HEK293 (cell line): Measurements from ENCODE around the gene KATNAL1.

Experiments used
- CTCF ChIA-PET: fragments of 350-600 bp; formaldehyde crosslinking; extraction: SDS; loops from one replicate; lab custom pipeline; 2021; ENCODE audit warnings: antibody characterized with exemption; lab: Yijun Ruan, JAX
- POLR2A ChIA-PET: fragments of 300-600 bp; formaldehyde crosslinking; extraction: SDS; loops from one replicate; lab custom pipeline; 2020; ENCODE audit warnings: antibody characterized with exemption, inconsistent platforms; lab: Yijun Ruan, JAX
- H3K27ac ChIP-seq: fragments of 200-500 bp; sonication (Bioruptor generic); 2 replicates; pipeline ENCODE4 v1.5.1; 2014; ENCODE audit warnings: low read depth, low read length, control low read depth, inconsistent platforms; ENCODE audit errors: extremely low read depth
- H3K36me3 ChIP-seq, 2 experiments: fragments of 200-500 bp in 1 of 2; sonication (Bioruptor generic) in 1 of 2; 1 replicate in 1 of 2; 2 replicates in 1 of 2; pipeline ENCODE4 v1.5.1; 2014 to 2017; ENCODE audit warnings: inconsistent platforms in 2 of 2, low read length in 2 of 2; ENCODE audit not compliant: control insufficient read depth in 2 of 2, insufficient read depth in 1 of 2
- H3K4me1 ChIP-seq: fragments of 200-500 bp; sonication (Bioruptor generic); 2 replicates; pipeline ENCODE4 v1.5.1; 2014; ENCODE audit warnings: mild to moderate bottlenecking, low read length, inconsistent platforms; ENCODE audit not compliant: control insufficient read depth, insufficient read depth
- H3K4me3 ChIP-seq: 2 replicates; pipeline ENCODE4 v1.5.1; 2011; ENCODE audit warnings: low read depth, mild to moderate bottlenecking, control low read depth, low read length, moderate library complexity
- H3K9me3 ChIP-seq: fragments of 200-500 bp; sonication (Bioruptor generic); 2 replicates; pipeline ENCODE4 v1.5.1; 2014; ENCODE audit warnings: low read depth, low read length, inconsistent platforms; ENCODE audit not compliant: control insufficient read depth, insufficient read depth
- BCL11B ChIP-seq: fragments of 450-650 bp; formaldehyde crosslinking; IDR thresholded peaks from 2 replicates; pipeline ENCODE4 v1.5.1; 2016; ENCODE audit warnings: low read depth, missing biosample characterization, missing genetic modification characterization
- HOXC10 ChIP-seq: sonication (generic); formaldehyde crosslinking; IDR thresholded peaks from 2 replicates; pipeline ENCODE4 v1.8.1; 2023; ENCODE audit warnings: mild to moderate bottlenecking, missing genetic modification reagents
- PRDM1 ChIP-seq: fragments of 450-650 bp; formaldehyde crosslinking; IDR thresholded peaks from 2 replicates; pipeline ENCODE4; 2016; ENCODE audit warnings: missing biosample characterization, missing genetic modification characterization
- RBAK ChIP-seq: fragments of 450-650 bp; formaldehyde crosslinking; IDR thresholded peaks from 2 replicates; pipeline ENCODE4 v1.5.1; 2016; ENCODE audit warnings: missing biosample characterization, missing genetic modification characterization
- SP7 ChIP-seq: fragments of 450-650 bp; formaldehyde crosslinking; IDR thresholded peaks from 2 replicates; pipeline ENCODE4 v1.5.1; 2016; ENCODE audit warnings: missing biosample characterization, missing genetic modification characterization
- WT1 ChIP-seq: fragments of 450-650 bp; formaldehyde crosslinking; IDR thresholded peaks from 2 replicates; pipeline ENCODE4 v1.5.1; 2016; ENCODE audit warnings: missing biosample characterization, missing genetic modification characterization
- ZBTB20 ChIP-seq: fragments of 450-650 bp; formaldehyde crosslinking; IDR thresholded peaks from 2 replicates; pipeline ENCODE4 v1.5.1; 2016; ENCODE audit warnings: missing biosample characterization, missing genetic modification characterization
- ZBTB6 ChIP-seq: fragments of 450-650 bp; formaldehyde crosslinking; IDR thresholded peaks from 2 replicates; pipeline ENCODE4 v1.5.1; 2017; ENCODE audit warnings: missing biosample characterization, missing genetic modification characterization
- ZFHX2 ChIP-seq: fragments of 450-650 bp; formaldehyde crosslinking; conservative IDR thresholded peaks from 2 replicates; pipeline ENCODE4 v1.5.1; 2016; ENCODE audit warnings: missing biosample characterization, missing genetic modification characterization
- ZFP3 ChIP-seq: fragments of 450-650 bp; formaldehyde crosslinking; IDR thresholded peaks from 2 replicates; pipeline ENCODE4 v1.5.1; 2016; ENCODE audit warnings: low read depth, missing biosample characterization, missing genetic modification characterization
- ZNF146 ChIP-seq: fragments of 450-650 bp; formaldehyde crosslinking; IDR thresholded peaks from 2 replicates; pipeline ENCODE4 v1.5.1; 2016; ENCODE audit warnings: missing biosample characterization, missing genetic modification characterization
- ZNF155 ChIP-seq: fragments of 450-650 bp; formaldehyde crosslinking; IDR thresholded peaks from 2 replicates; pipeline ENCODE4 v1.5.1; 2016; ENCODE audit warnings: missing biosample characterization, missing genetic modification characterization
- ZNF23 ChIP-seq: fragments of 450-650 bp; formaldehyde crosslinking; IDR thresholded peaks from 2 replicates; pipeline ENCODE4 v1.5.1; 2016; ENCODE audit warnings: missing biosample characterization, missing genetic modification characterization, borderline replicate concordance
- ZNF239 ChIP-seq: fragments of 450-650 bp; formaldehyde crosslinking; IDR thresholded peaks from 2 replicates; pipeline ENCODE4 v1.5.1; 2016; ENCODE audit warnings: missing biosample characterization, missing genetic modification characterization
- ZNF266 ChIP-seq: fragments of 450-650 bp; formaldehyde crosslinking; IDR thresholded peaks from 2 replicates; pipeline ENCODE4 v1.5.1; 2016; ENCODE audit warnings: missing biosample characterization, missing genetic modification characterization, low read depth
- ZNF292 ChIP-seq: fragments of 450-650 bp; formaldehyde crosslinking; IDR thresholded peaks from 2 replicates; pipeline ENCODE4 v1.5.1; 2016; ENCODE audit warnings: low read depth, missing biosample characterization, missing genetic modification characterization, borderline replicate concordance
- ZNF391 ChIP-seq: fragments of 450-650 bp; formaldehyde crosslinking; IDR thresholded peaks from 2 replicates; pipeline ENCODE4 v1.5.1; 2016; ENCODE audit warnings: low read depth, missing biosample characterization, missing genetic modification characterization, borderline replicate concordance
- ZNF514 ChIP-seq: fragments of 450-650 bp; formaldehyde crosslinking; IDR thresholded peaks from 2 replicates; pipeline ENCODE4 v1.5.1; 2016; ENCODE audit warnings: missing biosample characterization, missing genetic modification characterization
- ZNF530 ChIP-seq: fragments of 450-650 bp; formaldehyde crosslinking; IDR thresholded peaks from 2 replicates; pipeline ENCODE4 v1.5.1; 2016; ENCODE audit warnings: low read depth, missing biosample characterization, missing genetic modification characterization
- ZNF544 ChIP-seq: fragments of 450-650 bp; formaldehyde crosslinking; IDR thresholded peaks from 2 replicates; pipeline ENCODE4 v1.5.0; 2017; ENCODE audit warnings: missing biosample characterization, missing genetic modification characterization
- ZNF596 ChIP-seq: fragments of 450-650 bp; IDR thresholded peaks from 2 replicates; pipeline ENCODE4 v1.5.0; 2018; ENCODE audit warnings: missing biosample characterization, mild to moderate bottlenecking, missing genetic modification characterization, moderate library complexity
- ZNF639 ChIP-seq: fragments of 450-650 bp; formaldehyde crosslinking; IDR thresholded peaks from 2 replicates; pipeline ENCODE4 v1.5.1; 2016; ENCODE audit warnings: missing biosample characterization, missing genetic modification characterization
- ZNF645 ChIP-seq: fragments of 450-650 bp; formaldehyde crosslinking; IDR thresholded peaks from 2 replicates; pipeline ENCODE4; 2016; ENCODE audit warnings: missing biosample characterization, missing genetic modification characterization
- ZNF664 ChIP-seq: fragments of 450-650 bp; formaldehyde crosslinking; IDR thresholded peaks from 2 replicates; pipeline ENCODE4 v1.5.1; 2016; ENCODE audit warnings: missing biosample characterization, missing genetic modification characterization
- ZNF692 ChIP-seq: fragments of 450-650 bp; formaldehyde crosslinking; IDR thresholded peaks from 2 replicates; pipeline ENCODE4 v1.5.1; 2016; ENCODE audit warnings: missing biosample characterization, missing genetic modification characterization
- ZNF747 ChIP-seq: fragments of 450-650 bp; formaldehyde crosslinking; IDR thresholded peaks from 2 replicates; pipeline ENCODE4 v1.5.1; 2016; ENCODE audit warnings: missing biosample characterization, missing genetic modification characterization

Gene KATNAL1

GRCh38 chr13:30255696-30256095, 51.7 kb downstream of the KATNAL1 start:
- ChIA-PET POLR2A (no interaction called here), CTCF (no interaction called here)
- TF ChIP-seq PRDM1 (tag by site-specific recombination) (no peak), ZFHX2 (tag by site-specific recombination) (no peak), ZNF596 (tag by site-specific recombination) (no peak), ZNF692 (no peak), ZNF544 (tag by site-specific recombination) (no peak), ZNF266 (no peak), SP7 (tag by site-specific recombination) (no peak)
- H3K4me1 ChIP-seq = 0 out of 2 replicates have a peak, but pooled peaks cover 4% of the 10 kb centered on the region
- no peak overlapping the region for H3K27ac ChIP-seq
- H3K36me3 ChIP-seq = peaks cover 0 to 3% of the 10 kb centered on the region in 2 experiments; a peak in 1 of 3 replicates
- H3K4me3 ChIP-seq = no peak overlapping the region
- H3K9me3 ChIP-seq = no peaks in the 10 kb centered on the region

- CTCF ChIA-PET = interaction anchor here (0.7 kb wide), 1 partner anchor 369 kb away, joined by 8 read pairs; no protein-coding TSS in a partner anchor
- Histone ChIP-seq H3K36me3 (peaks cover 0 to 10% of the 10 kb centered on the region in 2 experiments; a peak in 1 of 3 replicates), H3K4me3 (no peak overlapping the region), H3K27ac (no peak overlapping the region), H3K9me3 (no peaks in the 10 kb centered on the region), H3K4me1 (0 out of 2 replicates have a peak, but pooled peaks cover 4% of the 10 kb centered on the region)
- no peak for TF ChIP-seq ZNF155
- TF ChIP-seq ZNF530 (tag by site-specific recombination) = no peak
- no peak for TF ChIP-seq ZNF239 (tag by site-specific recombination)
- no peak for TF ChIP-seq ZNF747
- TF ChIP-seq WT1 (tag by site-specific recombination) = no peak
- TF ChIP-seq ZNF664 = no peak
- POLR2A ChIA-PET = no interaction called here
These were observed 53.5 kb downstream of the KATNAL1 start for GRCh38 chr13:30253830-30254229.

- TF ChIP-seq ZNF23 (tag by site-specific recombination) = no peak
- TF ChIP-seq ZNF146 (tag by site-specific recombination) = no peak
- TF ChIP-seq ZFP3 (tag by site-specific recombination) = no peak
- TF ChIP-seq ZNF514 (tag by site-specific recombination) = no peak
- no peak for TF ChIP-seq HOXC10 (CRISPR knock-in tag)
- no peak for TF ChIP-seq ZNF391 (tag by site-specific recombination)
- TF ChIP-seq ZBTB20 = no peak
- no peak for TF ChIP-seq BCL11B (tag by site-specific recombination)
- no peak for TF ChIP-seq RBAK
- no peak for TF ChIP-seq ZBTB6 (tag by site-specific recombination)
- TF ChIP-seq ZNF645 (tag by site-specific recombination) = no peak
- TF ChIP-seq ZNF639 (tag by site-specific recombination) = no peak
- TF ChIP-seq ZNF292 (tag by site-specific recombination) = no peak
- Histone ChIP-seq H3K4me3 (no peak overlapping the region), H3K4me1 (no peaks in the 10 kb centered on the region), H3K36me3 (peaks cover 0 to 6% of the 10 kb centered on the region in 2 experiments; a peak in 1 of 3 replicates), H3K9me3 (no peaks in the 10 kb centered on the region), H3K27ac (no peak overlapping the region)
- ChIA-PET CTCF (no interaction called here), POLR2A (interaction anchor here (0.6 kb wide), 1 partner anchor 59 kb away, joined by 6 read pairs; no protein-coding TSS in a partner anchor)
These were observed 59.9 kb downstream of the KATNAL1 start for GRCh38 chr13:30247406-30247805.
